HCT116 (cell line): ENCODE measurements around the gene NCKAP5. TPM values are rescaled to one million over a fixed set of nuclear protein-coding genes. Genes with fewer than 3 reads are reported as not detected.

ENCODE experiments used
- ATAC-seq: fragments of 200-7000 bp; cut with Tn5 transposase; 2 replicates; pipeline ENCODE4 v1.9.1; 2020; ENCODE audit warnings: mild to moderate bottlenecking, moderate library complexity
- BruUV-seq: library from RNA; stranded (reverse); fragments of 400-500 nt; replicated peaks from 2 replicates; lab custom pipeline; 2021; lab: Mats Ljungman, UMichigan
- CTCF ChIA-PET: fragments of 300-600 bp; sonication (Branson Sonifier 250); formaldehyde crosslinking; loops from one replicate; lab custom pipeline; 2021; ENCODE audit warnings: antibody characterized with exemption; lab: Charles Lee
- POLR2A ChIA-PET: fragments of 300-600, 350-600 bp; sonication (Branson Sonifier 250); formaldehyde crosslinking; loops from one replicate; lab custom pipeline; 2021; ENCODE audit warnings: antibody characterized with exemption; lab: Charles Lee
- RAD21 ChIA-PET, 2 experiments: fragments of 300-600 bp; sonication (Branson Sonifier 250); formaldehyde crosslinking; loops; one replicate each; lab custom pipeline; 2023; ENCODE audit warnings: low total read pairs in 2 of 2; ENCODE audit not compliant: uncharacterized antibody in 2 of 2, unreplicated experiment in 2 of 2, low non-redundant PET in 1 of 2; lab: Charles Lee
- DNase-seq: peaks from one replicate; pipeline ENCODE4 v3.0.0-alpha.2; 2010; ENCODE audit warnings: low read depth, low spot score
- H2AFZ ChIP-seq: fragments of 200-600 bp; shearing (Covaris generic), sonication (generic); 2 replicates; pipeline ENCODE4 v1.6.1; 2017; ENCODE audit warnings: low read depth, mixed run types, mixed read lengths, antibody characterized with exemption, low read length; ENCODE audit not compliant: poor library complexity, severe bottlenecking
- H3K27ac ChIP-seq: 2 replicates; pipeline ENCODE4 v1.5.1; 2012; ENCODE audit warnings: low read depth, low read length
- H3K27me3 ChIP-seq: fragments of 200-600 bp; sonication (generic); 2 replicates; pipeline ENCODE4 v1.6.1; 2016; ENCODE audit warnings: mixed run types, low read length, mixed read lengths; ENCODE audit not compliant: insufficient read depth
- H3K36me3 ChIP-seq, 2 experiments: fragments of 200-500 bp in 1 of 2; fragments of 200-600 bp in 1 of 2; sonication (Bioruptor generic) in 1 of 2; sonication (generic) in 1 of 2; 2 replicates each; pipeline versions ENCODE4 v1.5.1 to v1.6.1; 2014 to 2016; ENCODE audit warnings: low read length in 2 of 2, inconsistent platforms in 1 of 2, mixed read lengths in 1 of 2, mixed run types in 1 of 2; ENCODE audit not compliant: insufficient read depth in 2 of 2, control insufficient read depth in 1 of 2
- H3K4me1 ChIP-seq, 2 experiments: fragments of 200-600 bp in 1 of 2; sonication (generic) in 1 of 2; 2 replicates each; pipeline versions ENCODE4 v1.5.1 to v1.6.1; 2012 to 2017; ENCODE audit warnings: low read length in 2 of 2, inconsistent platforms in 1 of 2, mild to moderate bottlenecking in 1 of 2, mixed read lengths in 1 of 2, mixed run types in 1 of 2, moderate library complexity in 1 of 2; ENCODE audit not compliant: insufficient read depth in 2 of 2, control insufficient read depth in 1 of 2
- H3K4me2 ChIP-seq: fragments of 200-600 bp; sonication (generic); 2 replicates; pipeline ENCODE4 v1.6.1; 2017; ENCODE audit warnings: mixed run types, low read length, mixed read lengths
- H3K4me3 ChIP-seq, 2 experiments: fragments of 200-600 bp in 1 of 2; sonication (generic) in 1 of 2; replicated peaks in 1 of 2; 2 replicates each; pipeline ENCODE4 v1.5.1; 2011 to 2016; ENCODE audit warnings: low read length in 2 of 2, control low read depth in 1 of 2, low read depth in 1 of 2, mild to moderate bottlenecking in 1 of 2, mixed read lengths in 1 of 2, mixed run types in 1 of 2
- H3K79me2 ChIP-seq: fragments of 200-600 bp; sonication (generic); 2 replicates; pipeline ENCODE4 v1.6.1; 2017; ENCODE audit warnings: mild to moderate bottlenecking, mixed run types, low read length, moderate library complexity, mixed read lengths; ENCODE audit not compliant: insufficient read depth
- H3K9ac ChIP-seq: fragments of 200-600 bp; sonication (generic); 2 replicates; pipeline ENCODE4 v1.6.1; 2016; ENCODE audit warnings: low read length, mixed read lengths
- H3K9me2 ChIP-seq: fragments of 200-600 bp; sonication (generic), shearing (Covaris generic); 2 replicates; pipeline ENCODE4 v1.6.1; 2017; ENCODE audit warnings: mixed run types, mild to moderate bottlenecking, moderate library complexity; ENCODE audit not compliant: insufficient read depth
- H3K9me3 ChIP-seq, 2 experiments: fragments of 200-500 bp in 1 of 2; fragments of 200-600 bp in 1 of 2; sonication (Bioruptor generic) in 1 of 2; sonication (generic) in 1 of 2; 2 replicates each; pipeline ENCODE4 v1.6.1; 2014 to 2017; ENCODE audit warnings: low read length in 2 of 2, mixed read lengths in 2 of 2, inconsistent platforms in 1 of 2, low read depth in 1 of 2, mild to moderate bottlenecking in 1 of 2, mixed run types in 1 of 2, moderate library complexity in 1 of 2; ENCODE audit not compliant: control insufficient read depth in 1 of 2, insufficient read depth in 1 of 2
- H4K20me1 ChIP-seq: fragments of 200-600 bp; sonication (generic), shearing (Covaris generic); 2 replicates; pipeline ENCODE4 v1.6.1; 2017; ENCODE audit warnings: mixed run types, mild to moderate bottlenecking, moderate library complexity; ENCODE audit not compliant: insufficient read depth
- CBX3 ChIP-seq: IDR thresholded peaks from 2 replicates; pipeline ENCODE4 v1.6.1; 2012; ENCODE audit warnings: low read depth
- EGR1 ChIP-seq: IDR thresholded peaks from 2 replicates; pipeline ENCODE4 v1.6.1; 2012; ENCODE audit warnings: low read depth
- EZH2 ChIP-seq: fragments of 200-600 bp; sonication (generic); IDR thresholded peaks from 2 replicates; pipeline ENCODE4 v1.6.1; 2017; ENCODE audit warnings: antibody characterized with exemption, mixed run types
- EZH2phosphoT487 ChIP-seq: fragments of 200-600 bp; IDR thresholded peaks from 2 replicates; pipeline ENCODE4 v1.6.1; 2018; ENCODE audit warnings: antibody characterized with exemption, borderline replicate concordance
- POLR2A ChIP-seq: IDR thresholded peaks from 2 replicates; pipeline ENCODE4 v1.7.0; 2011; ENCODE audit warnings: borderline replicate concordance; ENCODE audit not compliant: insufficient read depth, insufficient read length; ENCODE audit errors: extremely low read depth
- RAD21 ChIP-seq: IDR thresholded peaks from 2 replicates; pipeline ENCODE4 v1.6.1; 2012; ENCODE audit warnings: low read depth, mild to moderate bottlenecking
- SP1 ChIP-seq: IDR thresholded peaks from 2 replicates; pipeline ENCODE4 v1.6.1; 2012; ENCODE audit warnings: low read depth
- SRF ChIP-seq: IDR thresholded peaks from 2 replicates; pipeline ENCODE4 v1.6.1; 2012; ENCODE audit warnings: low read depth
- TCF7L2 ChIP-seq: IDR thresholded peaks from 2 replicates; pipeline ENCODE4 v1.7.0; 2011; ENCODE audit warnings: borderline replicate concordance, inconsistent platforms; ENCODE audit not compliant: insufficient read depth, insufficient read length; ENCODE audit errors: extremely low read depth
- ZFX ChIP-seq: fragments of 450-650 bp; IDR thresholded peaks from 2 replicates; pipeline ENCODE4 v1.6.1; 2017
- ZNF274 ChIP-seq: fragments of 200-500 bp; sonication (Bioruptor generic); IDR thresholded peaks from 2 replicates; pipeline ENCODE4 v1.6.1; 2014; ENCODE audit warnings: mild to moderate bottlenecking, low read depth, low read length, inconsistent platforms
- intact Hi-C: fragments of 100-400 bp; cut with micrococcal nuclease; formaldehyde crosslinking; loops from 2 replicates; pipeline ENCODE4 v1.10.0; 2022
- total RNA-seq: library from RNA; stranded (reverse); gene quantifications from one replicate; pipeline ENCODE4 v1.2.1, GENCODE V29; 2021; ENCODE audit not compliant: unreplicated experiment
- TF ChIP-seq, protein P1 (sequence below), 3 experiments: fragments of 200-600 bp in 1 of 3; sonication (generic) in 1 of 3; IDR thresholded peaks in 2 of 3; conservative IDR thresholded peaks in 1 of 3; 2 replicates each; pipeline ENCODE4 v1.5.1; 2012 to 2017; ENCODE audit warnings: low read depth in 2 of 3, low read length in 2 of 3, antibody characterized with exemption in 1 of 3, borderline replicate concordance in 1 of 3, control low read depth in 1 of 3, mild to moderate bottlenecking in 1 of 3, mixed read lengths in 1 of 3, mixed run types in 1 of 3, moderate library complexity in 1 of 3; ENCODE audit not compliant: insufficient read depth in 1 of 3
- TF ChIP-seq, protein P2 (sequence below): IDR thresholded peaks from 2 replicates; pipeline ENCODE4 v1.6.1; 2011; ENCODE audit warnings: mild to moderate bottlenecking, low read length, moderate library complexity; ENCODE audit not compliant: insufficient replicate concordance; ENCODE audit errors: extremely low read depth

The NCKAP5 gene
- total RNA-seq, 1 experiment from 2014 or later: 0.30 TPM

GRCh38 chr2:132813422-132813821 is 754.8 kb downstream of the NCKAP5 start:
- TF ChIP-seq EGR1 (no peak), POLR2A (no peak), TCF7L2 (no peak), EZH2phosphoT487 (no peak), ZFX (no peak), RAD21 (no peak), ZNF274 (no peak), EZH2 (no peak), CBX3 (no peak), SP1 (no peak), SRF (no peak)
- TF ChIP-seq, protein P1, sequence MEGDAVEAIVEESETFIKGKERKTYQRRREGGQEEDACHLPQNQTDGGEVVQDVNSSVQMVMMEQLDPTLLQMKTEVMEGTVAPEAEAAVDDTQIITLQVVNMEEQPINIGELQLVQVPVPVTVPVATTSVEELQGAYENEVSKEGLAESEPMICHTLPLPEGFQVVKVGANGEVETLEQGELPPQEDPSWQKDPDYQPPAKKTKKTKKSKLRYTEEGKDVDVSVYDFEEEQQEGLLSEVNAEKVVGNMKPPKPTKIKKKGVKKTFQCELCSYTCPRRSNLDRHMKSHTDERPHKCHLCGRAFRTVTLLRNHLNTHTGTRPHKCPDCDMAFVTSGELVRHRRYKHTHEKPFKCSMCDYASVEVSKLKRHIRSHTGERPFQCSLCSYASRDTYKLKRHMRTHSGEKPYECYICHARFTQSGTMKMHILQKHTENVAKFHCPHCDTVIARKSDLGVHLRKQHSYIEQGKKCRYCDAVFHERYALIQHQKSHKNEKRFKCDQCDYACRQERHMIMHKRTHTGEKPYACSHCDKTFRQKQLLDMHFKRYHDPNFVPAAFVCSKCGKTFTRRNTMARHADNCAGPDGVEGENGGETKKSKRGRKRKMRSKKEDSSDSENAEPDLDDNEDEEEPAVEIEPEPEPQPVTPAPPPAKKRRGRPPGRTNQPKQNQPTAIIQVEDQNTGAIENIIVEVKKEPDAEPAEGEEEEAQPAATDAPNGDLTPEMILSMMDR (IDR thresholded peaks at IDR 0.05 in 2 of 3, conservative IDR thresholded peaks at IDR 0.05 in 1 of 3; ENCODE audit: borderline replicate concordance in 1 of 3, insufficient read depth in 1 of 3, low read depth in 2 of 3, low read length in 2 of 3): no peak
- TF ChIP-seq, protein P2, sequence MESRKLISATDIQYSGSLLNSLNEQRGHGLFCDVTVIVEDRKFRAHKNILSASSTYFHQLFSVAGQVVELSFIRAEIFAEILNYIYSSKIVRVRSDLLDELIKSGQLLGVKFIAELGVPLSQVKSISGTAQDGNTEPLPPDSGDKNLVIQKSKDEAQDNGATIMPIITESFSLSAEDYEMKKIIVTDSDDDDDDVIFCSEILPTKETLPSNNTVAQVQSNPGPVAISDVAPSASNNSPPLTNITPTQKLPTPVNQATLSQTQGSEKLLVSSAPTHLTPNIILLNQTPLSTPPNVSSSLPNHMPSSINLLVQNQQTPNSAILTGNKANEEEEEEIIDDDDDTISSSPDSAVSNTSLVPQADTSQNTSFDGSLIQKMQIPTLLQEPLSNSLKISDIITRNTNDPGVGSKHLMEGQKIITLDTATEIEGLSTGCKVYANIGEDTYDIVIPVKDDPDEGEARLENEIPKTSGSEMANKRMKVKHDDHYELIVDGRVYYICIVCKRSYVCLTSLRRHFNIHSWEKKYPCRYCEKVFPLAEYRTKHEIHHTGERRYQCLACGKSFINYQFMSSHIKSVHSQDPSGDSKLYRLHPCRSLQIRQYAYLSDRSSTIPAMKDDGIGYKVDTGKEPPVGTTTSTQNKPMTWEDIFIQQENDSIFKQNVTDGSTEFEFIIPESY: no peak
- no peak for DNase-seq
- ChIA-PET RAD21 (no interaction called here), CTCF (interaction anchor here (1.4 kb wide), 1 partner anchor 10 kb away, joined by 3 read pairs; no protein-coding TSS in a partner anchor), POLR2A (no interaction called here)
- Histone ChIP-seq H3K79me2 (no peaks in the 10 kb centered on the region), H3K36me3 (no peaks in the 10 kb centered on the region), H3K4me3 (no peak overlapping the region), H2AFZ (no peak overlapping the region), H3K27ac (no peak overlapping the region), H4K20me1 (no peaks in the 10 kb centered on the region), H3K4me2 (no peak overlapping the region), H3K27me3 (0 out of 2 replicates have a peak, but pooled peaks cover 3% of the 10 kb centered on the region), H3K9me2 (no peaks in the 10 kb centered on the region), H3K9me3 (no peaks in the 10 kb centered on the region), H3K4me1 (no peaks in the 10 kb centered on the region), H3K9ac (no peak overlapping the region)
- no TSS peak for BruUV-seq
- no peak for ATAC-seq
- intact Hi-C loops: no loop called here
